Adrenal gland (tissue), 5 donors: ENCODE measurements around the gene ERAP2.

ENCODE experiments used
- POLR2A ChIP-seq, 2 donors: fragments of 450-650 bp; IDR thresholded peaks; one replicate each; pipeline ENCODE4 v1.6.1; 2017; ENCODE audit warnings: antibody characterized with exemption in 2 of 2, mild to moderate bottlenecking in 2 of 2, moderate library complexity in 1 of 2
- TF ChIP-seq, protein P1 (sequence below), 6 experiments: fragments of 450-650 bp in 4 of 6; fragments of 200-600 bp in 2 of 6; sonication (generic) in 1 of 6; IDR thresholded peaks; 1 replicate in 5 of 6; 2 replicates in 1 of 6; pipeline versions ENCODE4 v1.5.1 to v1.8.0; 2016 to 2021; ENCODE audit warnings: antibody characterized with exemption in 6 of 6, mild to moderate bottlenecking in 2 of 6, moderate library complexity in 1 of 6
- donor health status: DM: no; HTN: no; CAD: no.

- TF ChIP-seq, protein P1, sequence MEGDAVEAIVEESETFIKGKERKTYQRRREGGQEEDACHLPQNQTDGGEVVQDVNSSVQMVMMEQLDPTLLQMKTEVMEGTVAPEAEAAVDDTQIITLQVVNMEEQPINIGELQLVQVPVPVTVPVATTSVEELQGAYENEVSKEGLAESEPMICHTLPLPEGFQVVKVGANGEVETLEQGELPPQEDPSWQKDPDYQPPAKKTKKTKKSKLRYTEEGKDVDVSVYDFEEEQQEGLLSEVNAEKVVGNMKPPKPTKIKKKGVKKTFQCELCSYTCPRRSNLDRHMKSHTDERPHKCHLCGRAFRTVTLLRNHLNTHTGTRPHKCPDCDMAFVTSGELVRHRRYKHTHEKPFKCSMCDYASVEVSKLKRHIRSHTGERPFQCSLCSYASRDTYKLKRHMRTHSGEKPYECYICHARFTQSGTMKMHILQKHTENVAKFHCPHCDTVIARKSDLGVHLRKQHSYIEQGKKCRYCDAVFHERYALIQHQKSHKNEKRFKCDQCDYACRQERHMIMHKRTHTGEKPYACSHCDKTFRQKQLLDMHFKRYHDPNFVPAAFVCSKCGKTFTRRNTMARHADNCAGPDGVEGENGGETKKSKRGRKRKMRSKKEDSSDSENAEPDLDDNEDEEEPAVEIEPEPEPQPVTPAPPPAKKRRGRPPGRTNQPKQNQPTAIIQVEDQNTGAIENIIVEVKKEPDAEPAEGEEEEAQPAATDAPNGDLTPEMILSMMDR (IDR thresholded peaks at IDR 0.05), result no peak
- TF ChIP-seq POLR2A (IDR thresholded peaks at IDR 0.05), result no peak
Measured at GRCh38 chr5:96874631-96875030, 1.7 kb upstream of the ERAP2 start.
